NCI-H774 (cell line): Measurements from ENCODE around the gene KYAT1.
A peak's percentile ranks its signal among the peaks of the same experiment; 100 is the strongest.

Source experiments
- DNase-seq: peaks from one replicate; lab custom pipeline; 2025; lab: John Stamatoyannopoulos, UW

KYAT1 gene

GRCh38 chr9:128881884-128882676, at the start of gene KYAT1, which contains the start of gene LRRC8A:
Gene KYAT1 (minus strand): TSS chr9:128881950. CDS start chr9:128845405, 36,545 bp downstream.
Gene LRRC8A (plus strand): TSS chr9:128882133. CDS start chr9:128907165, 25,032 bp downstream.
- DNase-seq: peak; percentile 99

GRCh38 chr9:128929560-128929959, 47.8 kb upstream of the KYAT1 start:
- no peak for DNase-seq

DNA sequence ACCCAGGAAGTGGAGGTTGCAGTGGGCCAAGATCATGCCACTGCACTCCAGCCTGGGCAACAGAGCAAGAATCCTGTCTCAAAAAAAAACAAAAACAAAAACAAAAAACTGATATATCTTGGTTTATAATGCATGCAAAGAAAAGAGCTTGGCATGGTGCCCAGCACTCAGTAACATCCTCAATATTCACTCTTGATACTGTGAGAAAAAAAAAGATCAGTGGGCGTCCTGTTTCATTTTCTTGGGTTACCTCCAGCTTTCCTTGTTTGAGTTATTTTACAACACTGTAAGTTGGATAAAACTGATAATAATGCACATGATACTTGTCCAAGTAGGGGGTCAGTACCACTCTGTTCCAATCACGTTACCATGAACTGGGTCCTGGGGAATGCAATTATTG, 46.9 kb upstream of the KYAT1 start:
- DNase-seq: no peak

- peak; percentile 60 for DNase-seq
These were observed 46.1 kb upstream of the KYAT1 start for GRCh38 chr9:128927731-128928411.

- DNase-seq: no peak
These were observed 41.7 kb upstream of the KYAT1 start for GRCh38 chr9:128923493-128923883.

GRCh38 chr9:128921881-128922763, 40.4 kb upstream of the KYAT1 start:
- no peak for DNase-seq

- no peak for DNase-seq
These were observed 38.8 kb upstream of the KYAT1 start, which contains the start of gene PHYHD1 for GRCh38 chr9:128920381-128921058. Gene PHYHD1 (plus strand): TSS chr9:128920982. CDS start chr9:128922324, 1,342 bp downstream.

- DNase-seq: no peak
These were observed 37.8 kb upstream of the KYAT1 start for GRCh38 chr9:128919402-128920089.

GRCh38 chr9:128918921-128919320, 37.2 kb upstream of the KYAT1 start:
- DNase-seq: no peak

DNA sequence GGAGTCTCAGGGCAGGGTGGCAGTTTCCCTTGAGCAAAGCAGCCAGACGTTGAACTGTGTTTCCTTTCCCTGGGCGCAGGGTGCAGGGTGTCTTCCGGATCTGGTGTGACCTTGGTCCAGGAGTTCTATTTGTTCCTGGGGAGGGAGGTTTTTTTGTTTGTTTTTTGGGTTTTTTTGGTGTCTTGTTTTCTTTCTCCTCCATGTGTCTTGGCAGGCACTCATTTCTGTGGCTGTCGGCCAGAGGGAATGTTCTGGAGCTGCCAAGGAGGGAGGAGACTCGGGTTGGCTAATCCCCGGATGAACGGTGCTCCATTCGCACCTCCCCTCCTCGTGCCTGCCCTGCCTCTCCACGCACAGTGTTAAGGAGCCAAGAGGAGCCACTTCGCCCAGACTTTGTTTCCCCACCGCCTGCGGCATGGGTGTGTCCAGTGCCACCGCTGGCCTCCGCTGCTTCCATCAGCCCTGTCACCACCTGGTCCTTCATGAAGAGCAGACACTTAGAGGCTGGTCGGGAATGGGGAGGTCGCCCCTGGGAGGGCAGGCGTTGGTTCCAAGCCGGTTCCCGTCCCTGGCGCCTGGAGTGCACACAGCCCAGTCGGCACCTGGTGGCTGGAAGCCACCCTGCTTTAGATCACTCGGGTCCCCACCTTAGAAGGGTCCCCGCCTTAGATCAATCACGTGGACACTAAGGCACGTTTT, 35.5 kb upstream of the KYAT1 start:
- DNase-seq: no peak

DNA sequence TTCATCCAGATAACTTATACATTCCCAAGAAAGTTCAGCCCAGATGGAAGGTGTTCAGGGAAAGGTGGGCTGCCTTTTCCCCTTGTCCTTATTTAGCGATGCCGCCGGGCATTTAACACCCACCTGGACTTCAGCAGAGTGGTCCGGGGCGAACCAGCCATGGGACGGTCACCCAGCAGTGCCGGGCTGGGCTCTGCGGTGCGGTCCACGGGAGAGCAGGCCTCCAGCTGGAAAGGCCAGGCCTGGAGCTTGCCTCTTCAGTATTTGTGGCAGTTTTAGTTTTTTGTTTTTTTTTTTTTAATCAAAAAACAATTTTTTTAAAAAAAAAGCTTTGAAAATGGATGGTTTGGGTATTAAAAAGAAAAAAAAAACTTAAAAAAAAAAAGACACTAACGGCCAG, 35.0 kb upstream of the KYAT1 start:
- no peak for DNase-seq

- no peak for DNase-seq
These were observed 34.5 kb upstream of the KYAT1 start for GRCh38 chr9:128916204-128916603.

GRCh38 chr9:128913995-128914772, 32.4 kb upstream of the KYAT1 start:
- no peak for DNase-seq

GRCh38 chr9:128913048-128913900, 31.5 kb upstream of the KYAT1 start:
- DNase-seq: no peak

- no peak for DNase-seq
These were observed 30.6 kb upstream of the KYAT1 start for GRCh38 chr9:128912270-128912853.

DNA sequence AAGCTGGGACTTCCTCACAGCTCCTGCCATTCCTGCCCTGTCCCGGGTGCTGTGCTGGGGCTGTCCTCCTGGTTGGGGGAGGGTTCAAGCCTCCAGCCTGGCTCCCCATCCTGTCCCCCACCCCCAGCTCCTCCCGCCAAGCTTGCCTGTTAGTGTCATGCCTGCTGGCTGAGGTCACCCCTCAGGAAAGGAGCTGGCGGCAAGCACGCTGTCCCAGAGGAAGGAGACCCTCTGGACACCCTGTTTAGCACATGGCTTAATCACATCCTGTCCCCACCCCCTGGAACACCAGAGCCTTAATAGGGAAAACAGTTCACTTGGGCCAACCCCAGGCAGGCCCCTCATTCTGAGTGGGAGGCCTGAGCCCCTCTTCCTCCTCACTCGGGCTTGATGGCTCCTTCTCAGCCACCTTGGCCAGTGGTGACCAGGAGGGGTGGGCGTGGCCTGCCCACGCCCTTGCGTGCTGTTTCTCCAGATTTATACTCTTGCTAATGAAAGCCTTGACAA, 29.8 kb upstream of the KYAT1 start:
- DNase-seq: no peak

DNA sequence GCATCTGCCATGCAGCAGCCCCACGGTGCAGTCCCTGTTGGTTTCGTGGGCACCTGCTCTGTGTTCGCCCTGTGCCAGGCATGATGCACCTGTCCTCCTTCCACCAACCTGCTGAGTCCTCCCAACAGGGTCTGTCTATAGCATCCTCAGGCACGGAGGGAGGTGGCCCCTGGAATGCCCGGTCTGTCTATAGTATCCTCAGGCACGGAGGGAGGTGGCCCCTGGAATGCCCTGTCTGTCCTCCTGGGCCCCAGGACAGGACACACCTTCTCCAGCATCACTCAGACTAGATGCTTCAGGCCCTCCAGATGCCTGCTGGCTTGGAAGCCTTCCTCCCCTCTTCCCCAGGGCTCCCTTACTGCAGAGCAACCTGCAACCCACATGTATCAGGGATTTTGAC, 29.2 kb upstream of the KYAT1 start:
- DNase-seq: no peak

GRCh38 chr9:128909859-128910258, 28.1 kb upstream of the KYAT1 start:
- no peak for DNase-seq
